GM21723 (cell line): ENCODE data around the gene MRPS16.

ENCODE experiments used
- ATAC-seq: cut with Tn5 transposase; IDR thresholded peaks from one replicate; pipeline ENCODE4 v1.9.1; 2021; ENCODE audit warnings: mild to moderate bottlenecking, moderate library complexity; ENCODE audit not compliant: unreplicated experiment

MRPS16 gene

GRCh38 chr10:73205081-73205480 lies 47.4 kb downstream of the MRPS16 start:
- no peak for ATAC-seq
